GM12892 (cell line): ENCODE data around the gene TRPC6.

ENCODE experiments used
- POLR2A ChIP-seq: IDR thresholded peaks from 2 replicates; pipeline ENCODE4 v1.6.1; 2011; ENCODE audit warnings: low read depth, low read length, control low read depth
- TAF1 ChIP-seq: IDR thresholded peaks from 2 replicates; pipeline ENCODE4 v1.6.1; 2011; ENCODE audit warnings: low read depth, mild to moderate bottlenecking, control low read depth, low read length, borderline replicate concordance

DNA sequence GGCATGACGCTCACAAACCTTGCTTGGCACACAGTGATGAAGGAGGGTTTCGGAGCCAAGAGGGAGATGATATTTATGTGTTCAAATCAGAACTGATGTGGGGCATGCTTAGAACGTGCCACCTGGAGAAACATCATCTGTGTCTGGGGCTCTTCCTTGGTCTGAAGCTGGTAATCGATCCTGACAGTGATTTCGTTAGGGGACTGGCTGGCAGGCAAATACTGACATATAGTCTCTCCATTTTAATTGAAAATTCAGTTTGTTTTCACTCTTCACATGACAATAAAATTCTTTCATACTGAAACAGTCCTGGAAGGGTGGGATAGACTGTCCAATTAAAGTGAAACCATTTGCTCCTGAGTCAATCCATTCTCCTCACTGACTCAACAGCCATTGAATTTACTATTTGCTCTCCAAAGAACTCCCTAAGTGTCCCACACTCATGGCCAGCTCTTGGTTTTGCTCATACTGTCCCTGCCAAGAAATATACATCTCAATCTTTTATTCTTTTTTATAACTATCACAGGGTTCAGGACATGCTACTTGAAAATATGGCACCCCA lies 134.8 kb downstream of the TRPC6 start:
- no peak for TF ChIP-seq TAF1
- TF ChIP-seq POLR2A = no peak
